H9 (cell line): ENCODE data around the gene TRPT1. TPM values are rescaled to one million over a fixed set of nuclear protein-coding genes. Genes with fewer than 3 reads are reported as not detected.

Source experiments
- DNase-seq: peaks from one replicate; pipeline ENCODE4 v3.0.0-alpha.2; 2017
- H2AFZ ChIP-seq: one replicate; pipeline ENCODE4 v1.6.1; 2013; ENCODE audit warnings: mild to moderate bottlenecking, low read length, control low read depth, moderate library complexity
- H2AK5ac ChIP-seq: 2 replicates; pipeline ENCODE4 v1.6.1; 2013; ENCODE audit warnings: low read length, control low read depth, mixed read lengths; ENCODE audit not compliant: insufficient read length
- H2BK120ac ChIP-seq: one replicate; pipeline ENCODE4 v1.6.1; 2013; ENCODE audit warnings: low read depth, mild to moderate bottlenecking, low read length, control low read depth, inconsistent platforms; ENCODE audit not compliant: poor library complexity, severe bottlenecking
- H2BK12ac ChIP-seq: 2 replicates; pipeline ENCODE4 v1.6.1; 2013; ENCODE audit warnings: low read length, control low read depth, mixed read lengths, low read depth; ENCODE audit not compliant: insufficient read length
- H2BK15ac ChIP-seq: 2 replicates; pipeline ENCODE4 v1.6.1; 2013; ENCODE audit warnings: low read depth, low read length, control low read depth
- H2BK20ac ChIP-seq: one replicate; pipeline ENCODE4 v1.6.1; 2013; ENCODE audit warnings: low read depth, mild to moderate bottlenecking, low read length, control low read depth, inconsistent platforms; ENCODE audit not compliant: poor library complexity, severe bottlenecking
- H2BK5ac ChIP-seq: 2 replicates; pipeline ENCODE4 v1.6.1; 2013; ENCODE audit warnings: low read length, control low read depth, mixed read lengths; ENCODE audit not compliant: insufficient read length
- H3K14ac ChIP-seq: 2 replicates; pipeline ENCODE4 v1.6.1; 2013; ENCODE audit warnings: low read length, control low read depth; ENCODE audit not compliant: insufficient read depth
- H3K18ac ChIP-seq: 2 replicates; pipeline ENCODE4 v1.6.1; 2013; ENCODE audit warnings: low read depth, mild to moderate bottlenecking, mixed read lengths, low read length, control low read depth; ENCODE audit not compliant: insufficient read length
- H3K23ac ChIP-seq: 2 replicates; pipeline ENCODE4 v1.6.1; 2013; ENCODE audit warnings: low read length, control low read depth, mixed read lengths, low read depth; ENCODE audit not compliant: insufficient read length
- H3K23me2 ChIP-seq: 2 replicates; pipeline ENCODE4 v1.6.1; 2013; ENCODE audit warnings: low read depth, mild to moderate bottlenecking, mixed read lengths, low read length, control low read depth; ENCODE audit not compliant: insufficient read length, poor library complexity, severe bottlenecking
- H3K27ac ChIP-seq: 2 replicates; pipeline ENCODE4 v1.5.1; 2013; ENCODE audit warnings: low read length, control low read depth, mixed read lengths, low read depth; ENCODE audit not compliant: insufficient read length
- H3K27me3 ChIP-seq: 2 replicates; pipeline ENCODE4 v1.6.1; 2013; ENCODE audit warnings: low read length, control low read depth, inconsistent platforms; ENCODE audit not compliant: insufficient read depth
- H3K4ac ChIP-seq: 2 replicates; pipeline ENCODE4 v1.6.1; 2013; ENCODE audit warnings: low read depth, mild to moderate bottlenecking, control low read depth, inconsistent platforms, low read length, moderate library complexity
- H3K4me1 ChIP-seq: 2 replicates; pipeline ENCODE4 v1.6.1; 2013; ENCODE audit warnings: low read length, control low read depth, inconsistent platforms; ENCODE audit not compliant: insufficient read depth
- H3K4me2 ChIP-seq: 2 replicates; pipeline ENCODE4 v1.6.1; 2013; ENCODE audit warnings: low read length, control low read depth, mixed read lengths; ENCODE audit not compliant: insufficient read length, insufficient read depth
- H3K56ac ChIP-seq: 2 replicates; pipeline ENCODE4 v1.6.1; 2013; ENCODE audit warnings: low read depth, mild to moderate bottlenecking, mixed read lengths, low read length, control low read depth; ENCODE audit not compliant: insufficient read length
- H3K79me1 ChIP-seq: 2 replicates; pipeline ENCODE4 v1.6.1; 2013; ENCODE audit warnings: low read depth, mild to moderate bottlenecking, moderate library complexity, low read length, control low read depth, inconsistent platforms; ENCODE audit not compliant: insufficient read depth, poor library complexity, severe bottlenecking
- H3K79me2 ChIP-seq: 2 replicates; pipeline ENCODE4 v1.6.1; 2013; ENCODE audit warnings: low read length, control low read depth, inconsistent platforms; ENCODE audit not compliant: insufficient read depth
- H3K9ac ChIP-seq: 2 replicates; pipeline ENCODE4 v1.6.1; 2013; ENCODE audit warnings: low read length, control low read depth, mixed read lengths; ENCODE audit not compliant: insufficient read length; ENCODE audit errors: extremely low read depth
- H3K9me3 ChIP-seq: one replicate; pipeline ENCODE4 v1.6.1; 2013; ENCODE audit warnings: low read depth, low read length, inconsistent platforms; ENCODE audit not compliant: control insufficient read depth
- H3T11ph ChIP-seq: one replicate; pipeline ENCODE4 v1.6.1; 2013; ENCODE audit warnings: mild to moderate bottlenecking, low read length, control low read depth, inconsistent platforms
- H4K20me1 ChIP-seq: one replicate; pipeline ENCODE4 v1.6.1; 2013; ENCODE audit not compliant: control insufficient read depth, insufficient read length, insufficient read depth
- H4K5ac ChIP-seq: 2 replicates; pipeline ENCODE4 v1.6.1; 2013; ENCODE audit warnings: low read depth, mild to moderate bottlenecking, mixed read lengths, low read length, control low read depth; ENCODE audit not compliant: insufficient read length
- H4K8ac ChIP-seq: replicated peaks from 2 replicates; pipeline ENCODE4 v1.6.1; 2013; ENCODE audit warnings: low read length, control low read depth, mixed read lengths, low read depth; ENCODE audit not compliant: insufficient read length
- H4K91ac ChIP-seq: 2 replicates; pipeline ENCODE4 v1.6.1; 2013; ENCODE audit warnings: low read depth, mild to moderate bottlenecking, moderate library complexity, mixed read lengths, low read length, control low read depth; ENCODE audit not compliant: insufficient read length
- H3K27ac Mint-ChIP-seq, 3 experiments: 2 replicates in 2 of 3; 3 replicates in 1 of 3; pipeline ENCODE4 v1.8.0; 2020 to 2021; ENCODE audit warnings: mixed read lengths in 3 of 3, mild to moderate bottlenecking in 1 of 3, moderate library complexity in 1 of 3
- H3K27me3 Mint-ChIP-seq: 2 replicates; pipeline ENCODE4 v1.8.0; 2021; ENCODE audit warnings: low read depth, mild to moderate bottlenecking, moderate library complexity, mixed read lengths
- H3K36me3 Mint-ChIP-seq, 3 experiments: 2 replicates in 2 of 3; 3 replicates in 1 of 3; pipeline ENCODE4 v1.8.0; 2020 to 2021; ENCODE audit warnings: low read depth in 3 of 3, mixed read lengths in 3 of 3; ENCODE audit not compliant: insufficient read depth in 1 of 3
- H3K4me1 Mint-ChIP-seq, 2 experiments: 2 replicates each; pipeline ENCODE4 v1.8.0; 2020; ENCODE audit warnings: mixed read lengths in 2 of 2
- H3K4me3 Mint-ChIP-seq, 2 experiments: 2 replicates in 1 of 2; 3 replicates in 1 of 2; pipeline ENCODE4 v1.8.0; 2020 to 2021; ENCODE audit warnings: mild to moderate bottlenecking in 2 of 2, mixed read lengths in 2 of 2, moderate library complexity in 1 of 2
- H3K9me3 Mint-ChIP-seq, 2 experiments: 2 replicates in 1 of 2; 3 replicates in 1 of 2; pipeline ENCODE4 v1.8.0; 2020; ENCODE audit warnings: mild to moderate bottlenecking in 2 of 2, mixed read lengths in 2 of 2, moderate library complexity in 1 of 2
- WGBS: extraction: QIAGEN DNeasy Blood & Tissue Kit; methylation state at CpG from one replicate; pipeline ENCODE4 v1.1.7; 2013; ENCODE audit warnings: missing lambda C conversion rate, low lambda C conversion rate, mixed read lengths; ENCODE audit not compliant: insufficient read length; ENCODE audit errors: extremely low coverage; 5-methylcytosine and 5-hydroxymethylcytosine counted together
- total RNA-seq: library from RNA; stranded (reverse); gene quantifications from 2 replicates; pipeline ENCODE4 v1.2.1, GENCODE V29; 2021
- TF ChIP-seq, protein P1 (sequence below): fragments of 200-600 bp; sonication (generic); conservative IDR thresholded peaks from 3 replicates; pipeline ENCODE4 v1.8.0; 2021; ENCODE audit warnings: antibody characterized with exemption, mild to moderate bottlenecking

Gene TRPT1
- total RNA-seq, 1 experiment from 2014 or later = 33.6 TPM

DNA sequence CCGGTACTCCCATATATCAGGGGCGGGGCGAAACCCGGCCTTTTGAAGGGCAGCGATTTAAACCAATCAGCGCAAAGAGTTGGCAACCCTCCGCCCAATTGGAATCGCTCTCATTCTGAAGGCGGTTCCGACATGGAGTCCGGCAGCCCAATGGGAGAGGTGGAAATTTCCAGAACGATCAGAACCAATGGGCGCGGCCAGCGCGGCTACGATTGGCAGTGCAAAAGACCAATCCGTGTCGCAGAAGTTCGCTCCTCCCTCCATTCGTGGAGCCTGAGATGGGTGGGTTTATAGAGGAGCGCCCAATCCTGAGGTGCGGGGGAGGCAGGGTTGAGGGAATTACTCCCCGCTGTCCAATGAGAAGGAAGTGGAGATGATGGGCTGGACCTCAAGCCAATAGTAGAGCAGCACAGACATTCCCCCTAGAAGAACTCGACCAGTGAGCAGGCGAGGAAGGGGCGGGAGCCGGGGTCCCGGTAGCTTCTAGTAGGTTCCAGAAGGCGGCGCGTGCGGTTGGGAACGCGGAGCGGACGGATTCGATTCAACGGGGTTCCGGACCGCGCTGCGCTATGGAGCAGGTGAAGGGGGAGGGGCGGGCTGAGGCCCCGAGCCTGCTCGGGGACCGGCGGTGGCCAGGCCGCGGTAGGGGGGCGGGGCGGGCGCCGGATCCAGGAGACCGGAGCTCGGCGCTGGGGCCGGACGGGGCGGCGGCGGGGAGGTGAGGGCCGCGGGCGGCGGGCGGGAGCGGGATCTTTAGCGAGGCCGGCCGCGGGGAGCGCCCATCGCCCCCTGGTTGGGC lies 40.1 kb downstream of the TRPT1 start, which contains the start of gene STIP1:
TSS of gene STIP1 (plus strand) at position 479 of the 799 bp plus-strand sequence. CDS start at position 570, 91 bp downstream.
- WGBS = no CpG with 5 or more reads among the region's 74 CpGs
- Mint-ChIP-seq H3K27ac (peak within 1 kb of the TSS; percentile 94 to 98 (median 98)), H3K36me3 (peaks cover 17 to 27% (median 24%) of the 10 kb centered on the region in 3 experiments), H3K9me3 (no peaks in the 10 kb centered on the region), H3K27me3 (no peaks in the 10 kb centered on the region; the same call in 1 of the 2 replicates), H3K4me1 (peaks cover 14 to 30% of the 10 kb centered on the region in 2 experiments), H3K4me3 (no peak within 1 kb of the TSS; a peak in 3 of 5 replicates)
- DNase-seq = peak; percentile 100
- Histone ChIP-seq H3K4me1 (peaks cover 4% of the 10 kb centered on the region; the same call in 1 of the 2 replicates), H4K8ac (no peak within 1 kb of the TSS), H3K14ac (peak within 1 kb of the TSS; percentile 94), H2BK12ac (no peak within 1 kb of the TSS), H2BK20ac (no peak within 1 kb of the TSS), H3K9ac (peak within 1 kb of the TSS; percentile 80), H2BK5ac (no peak within 1 kb of the TSS), H2BK15ac (no peak within 1 kb of the TSS; the same call in 1 of the 2 replicates), H2BK120ac (no peak within 1 kb of the TSS), H2AK5ac (no peak within 1 kb of the TSS), H3K4me2 (peak within 1 kb of the TSS; percentile 73), H4K5ac (peak within 1 kb of the TSS; percentile 36), H3K79me1 (peaks cover 5% of the 10 kb centered on the region), H4K91ac (no peak within 1 kb of the TSS), H2AFZ (no peak within 1 kb of the TSS), H3K9me3 (no peaks in the 10 kb centered on the region), H3K23ac (no peak within 1 kb of the TSS), H3K56ac (no peak within 1 kb of the TSS), H3K23me2 (peaks cover 8% of the 10 kb centered on the region), H3K79me2 (peaks cover 20% of the 10 kb centered on the region; the same call in 1 of the 2 replicates), H3K27ac (no peak within 1 kb of the TSS), H3T11ph (no peak within 1 kb of the TSS), H4K20me1 (peaks cover 3% of the 10 kb centered on the region), H3K4ac (no peak within 1 kb of the TSS), H3K27me3 (no peaks in the 10 kb centered on the region), H3K18ac (peak within 1 kb of the TSS; percentile 89)
- TF ChIP-seq, protein P1, sequence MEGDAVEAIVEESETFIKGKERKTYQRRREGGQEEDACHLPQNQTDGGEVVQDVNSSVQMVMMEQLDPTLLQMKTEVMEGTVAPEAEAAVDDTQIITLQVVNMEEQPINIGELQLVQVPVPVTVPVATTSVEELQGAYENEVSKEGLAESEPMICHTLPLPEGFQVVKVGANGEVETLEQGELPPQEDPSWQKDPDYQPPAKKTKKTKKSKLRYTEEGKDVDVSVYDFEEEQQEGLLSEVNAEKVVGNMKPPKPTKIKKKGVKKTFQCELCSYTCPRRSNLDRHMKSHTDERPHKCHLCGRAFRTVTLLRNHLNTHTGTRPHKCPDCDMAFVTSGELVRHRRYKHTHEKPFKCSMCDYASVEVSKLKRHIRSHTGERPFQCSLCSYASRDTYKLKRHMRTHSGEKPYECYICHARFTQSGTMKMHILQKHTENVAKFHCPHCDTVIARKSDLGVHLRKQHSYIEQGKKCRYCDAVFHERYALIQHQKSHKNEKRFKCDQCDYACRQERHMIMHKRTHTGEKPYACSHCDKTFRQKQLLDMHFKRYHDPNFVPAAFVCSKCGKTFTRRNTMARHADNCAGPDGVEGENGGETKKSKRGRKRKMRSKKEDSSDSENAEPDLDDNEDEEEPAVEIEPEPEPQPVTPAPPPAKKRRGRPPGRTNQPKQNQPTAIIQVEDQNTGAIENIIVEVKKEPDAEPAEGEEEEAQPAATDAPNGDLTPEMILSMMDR = peak; percentile 37; the same call in 2 of the 3 replicates
